ENCODE data around the gene RGMA.
"Not testable (repeated sequence)": the region's sequence is repeated elsewhere in the genome, so short reads cannot be mapped to it uniquely, and the experiment has no call there.

RGMA gene

DNA sequence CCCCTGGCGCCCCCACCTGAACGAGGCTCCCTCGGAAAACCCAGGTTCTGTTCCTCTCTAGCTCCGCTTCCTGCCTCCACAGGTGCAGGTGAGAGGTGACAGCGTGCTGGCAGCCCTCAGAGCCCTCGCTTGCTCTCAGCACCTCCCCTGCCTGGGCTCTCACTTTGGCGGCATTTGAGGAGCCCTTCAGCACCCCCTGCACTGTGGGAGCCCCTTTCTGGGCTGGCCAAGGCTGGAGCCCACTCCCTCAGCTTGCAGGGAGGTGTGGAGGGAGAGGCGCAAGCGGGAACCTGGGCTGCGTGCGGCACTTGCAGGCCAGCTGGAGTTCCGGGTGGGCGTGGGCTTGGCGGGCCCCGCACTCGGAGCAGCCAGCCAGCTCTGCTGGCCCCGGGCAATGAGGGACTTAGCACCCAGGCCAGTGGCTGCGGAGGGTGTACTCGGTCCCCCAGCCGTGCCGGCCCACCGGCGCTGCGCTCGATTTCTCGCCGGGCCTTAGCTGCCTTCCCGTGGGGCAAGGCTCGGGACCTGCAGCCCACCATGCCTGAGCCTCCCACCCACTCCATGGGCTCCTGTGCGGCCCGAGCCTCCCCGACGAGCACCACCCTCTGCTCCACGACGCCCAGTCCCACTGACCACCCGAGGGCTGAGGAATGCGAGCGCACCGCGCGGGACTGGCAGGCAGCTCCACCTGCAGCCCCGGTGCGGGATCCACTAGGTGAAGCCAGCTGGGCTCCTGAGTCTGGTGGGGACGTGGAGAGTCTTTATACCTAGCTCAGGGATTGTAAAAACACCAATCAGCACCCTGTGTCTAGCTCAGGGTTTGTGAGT is 57.2 kb downstream of the RGMA start:
- not testable (repeated sequence) for DNase-seq

DNA sequence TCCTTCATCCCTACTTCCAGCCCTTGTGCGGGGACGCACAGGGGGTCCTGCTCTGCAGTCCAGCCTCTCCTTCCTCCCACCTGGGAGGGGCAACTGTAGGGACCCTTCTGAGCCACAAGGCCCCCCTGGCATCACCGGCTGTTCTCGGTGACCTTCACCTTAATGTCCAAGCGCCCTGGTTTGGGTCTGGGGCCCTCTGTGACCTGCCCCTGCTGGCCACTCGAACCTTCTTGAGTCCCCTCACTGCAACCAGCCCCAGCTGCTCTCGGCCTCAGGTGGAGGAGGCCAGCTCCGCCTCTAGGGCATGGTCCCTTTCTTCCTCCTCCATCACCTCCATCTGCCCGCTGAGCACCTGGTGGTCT is 57.9 kb downstream of the RGMA start:
- no peak for DNase-seq

DNA sequence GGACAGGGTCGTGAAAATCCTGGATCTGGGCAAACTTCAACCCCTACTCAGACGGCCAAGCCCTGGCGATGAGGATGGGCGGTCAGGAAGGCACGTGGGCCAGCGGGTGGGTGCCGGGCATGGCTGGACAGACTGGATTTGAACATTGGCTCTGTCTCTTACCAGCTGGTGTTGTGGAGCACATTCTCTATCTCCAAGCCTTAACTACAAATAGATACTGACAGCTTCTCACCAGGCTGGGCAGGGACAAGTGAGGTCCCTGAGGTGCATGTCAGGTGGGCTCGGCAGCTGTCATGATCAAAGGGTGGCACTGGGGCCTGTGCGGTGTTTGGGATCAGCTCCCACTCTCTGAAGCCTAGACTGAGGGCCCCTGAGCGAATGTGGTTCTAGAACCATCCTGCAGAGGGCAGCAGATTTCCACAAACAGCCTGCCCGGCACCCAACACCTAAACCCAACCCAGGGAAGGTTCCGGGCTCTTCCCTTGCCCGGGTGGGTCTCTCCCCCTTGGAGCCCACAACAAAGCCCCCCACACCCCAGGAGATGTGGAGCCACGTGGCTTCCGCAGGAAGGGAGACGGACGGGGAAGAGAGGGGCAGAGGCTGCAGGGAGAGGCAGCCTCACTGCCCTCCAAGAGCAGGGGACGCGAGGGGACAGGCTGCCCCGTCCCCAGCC is 58.4 kb downstream of the RGMA start:
- peak; percentile 70 for DNase-seq

DNA sequence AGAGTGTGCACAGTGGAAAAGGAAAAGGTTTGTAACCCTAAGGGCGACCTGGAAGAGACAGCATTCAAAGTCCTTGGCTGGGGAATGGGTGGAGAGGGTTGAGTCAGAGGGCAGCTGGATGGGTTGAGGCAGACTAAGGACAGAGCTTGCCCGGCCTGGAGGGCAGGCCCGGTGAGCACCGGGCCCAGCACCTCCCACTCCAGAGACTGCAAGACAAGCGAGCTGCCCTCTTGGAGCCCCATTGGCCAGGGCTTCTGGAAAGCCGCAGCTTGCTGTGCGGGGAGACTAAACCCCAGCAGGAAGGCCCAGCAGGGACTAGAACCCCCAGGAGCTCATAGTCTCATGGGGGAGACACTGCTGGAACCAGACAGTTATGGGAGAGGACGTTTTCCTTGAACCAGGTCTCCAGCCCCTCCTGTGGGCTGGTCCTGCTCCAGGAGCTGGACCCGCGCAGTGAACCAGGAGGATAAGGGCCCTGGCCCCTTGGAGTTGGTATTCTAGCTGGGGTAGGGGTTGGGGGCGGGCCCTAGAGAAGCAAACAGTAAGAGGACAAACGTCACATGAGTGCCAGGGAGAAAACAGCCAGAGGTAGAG is 59.1 kb downstream of the RGMA start:
- no peak for DNase-seq

DNA sequence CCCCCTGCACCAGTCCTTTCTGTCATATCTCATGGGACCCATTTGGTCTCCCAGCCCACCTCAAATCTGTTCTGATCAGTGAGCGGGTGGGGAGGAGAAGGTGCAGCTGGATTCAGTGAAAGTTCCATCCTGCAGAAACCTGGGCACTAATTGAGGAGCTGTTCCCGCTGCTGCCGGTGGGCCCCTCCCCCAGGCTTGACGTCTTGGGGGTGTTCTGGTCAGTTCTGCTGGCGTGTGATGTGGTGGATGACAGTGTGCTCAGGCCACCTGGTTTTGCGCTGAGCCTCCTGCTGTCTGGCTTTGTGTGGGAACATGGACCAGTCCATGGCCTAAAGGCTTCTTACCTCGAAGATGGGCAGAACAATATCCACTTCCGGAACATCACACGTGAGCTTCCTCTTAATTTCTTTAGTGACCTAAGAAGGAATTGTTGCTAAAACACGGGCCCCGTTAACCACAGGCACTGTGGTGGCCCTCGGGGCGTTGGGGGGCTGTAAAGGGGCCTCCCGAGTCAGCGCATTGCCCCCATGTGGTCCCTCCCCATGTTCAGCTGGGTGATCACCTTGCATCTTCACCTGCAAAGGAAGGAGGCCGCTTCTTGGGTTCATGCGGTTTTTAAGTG is 59.7 kb downstream of the RGMA start:
- DNase-seq = no peak

DNA sequence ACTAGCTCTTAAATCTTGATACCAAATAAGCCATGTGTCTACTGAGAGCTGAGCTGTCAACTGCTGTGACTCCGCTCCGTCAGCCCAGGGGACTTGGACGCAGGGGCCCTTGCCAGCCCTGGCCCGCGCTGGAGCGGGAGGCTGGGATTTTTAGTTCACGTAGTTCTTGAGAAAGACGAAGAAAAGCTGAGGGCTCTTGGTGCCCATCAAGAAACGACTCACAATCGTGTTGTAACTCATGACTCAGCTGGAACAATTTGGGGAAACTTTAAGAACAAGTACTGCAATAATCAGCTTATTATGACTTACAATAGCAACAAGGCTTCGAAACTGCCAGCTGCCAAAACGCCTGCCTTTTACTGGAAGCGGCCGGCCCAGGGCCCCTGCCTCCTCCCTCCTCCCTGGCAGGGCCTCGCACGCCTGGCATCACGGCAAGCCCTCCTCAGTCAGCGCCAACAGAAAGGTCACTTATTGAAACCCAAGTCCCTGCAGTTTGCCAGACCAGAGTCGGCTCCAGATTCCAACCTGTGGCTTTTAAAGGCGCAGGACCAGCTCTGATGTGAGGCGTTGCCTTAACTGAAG is 60.3 kb downstream of the RGMA start:
- no peak for DNase-seq

DNA sequence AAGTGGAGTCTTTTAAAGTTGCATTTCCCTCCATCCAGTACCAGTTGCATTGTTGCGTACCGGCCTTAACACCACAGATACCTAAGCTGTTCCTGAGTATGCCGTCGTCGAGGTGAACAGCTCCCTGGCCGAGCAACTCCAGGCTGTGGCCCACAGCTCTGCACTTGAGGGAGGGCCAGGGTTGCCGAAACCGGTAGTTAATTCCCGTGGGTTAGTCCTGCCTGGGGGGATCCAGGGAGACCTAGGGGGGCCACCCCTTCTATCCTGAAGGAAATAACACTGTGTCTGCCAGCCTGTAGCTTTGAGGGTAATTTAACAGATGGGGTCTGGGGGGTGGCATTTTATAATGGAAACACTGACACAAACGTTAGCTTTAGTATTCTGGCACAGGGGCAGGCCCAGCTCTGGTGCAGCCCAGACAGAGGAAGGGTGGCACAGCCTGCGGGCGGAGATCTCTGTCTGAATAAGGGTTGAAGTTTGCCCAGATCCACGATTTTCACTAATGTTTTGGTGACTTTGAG is 60.8 kb downstream of the RGMA start:
- DNase-seq = no peak

DNA sequence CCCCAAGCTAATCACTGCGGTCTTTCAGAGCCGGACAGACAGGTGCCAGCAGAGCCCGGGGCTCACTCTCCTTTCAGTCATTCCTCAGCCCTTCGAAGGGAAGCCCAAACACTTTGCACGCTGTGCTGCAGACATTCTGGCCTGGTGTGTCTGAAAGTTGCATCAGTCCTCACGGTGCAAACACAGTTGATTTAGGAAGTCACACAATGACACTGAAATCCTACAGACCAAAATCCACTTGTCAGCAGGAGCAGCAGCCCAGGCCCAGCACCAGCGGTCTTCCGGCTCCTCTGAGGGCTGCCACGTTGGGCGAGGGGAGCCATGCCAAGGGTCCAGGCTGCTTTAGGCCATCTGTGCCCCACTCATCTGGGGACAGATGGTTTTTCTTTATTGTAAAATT is 61.6 kb downstream of the RGMA start:
- DNase-seq = no peak

DNA sequence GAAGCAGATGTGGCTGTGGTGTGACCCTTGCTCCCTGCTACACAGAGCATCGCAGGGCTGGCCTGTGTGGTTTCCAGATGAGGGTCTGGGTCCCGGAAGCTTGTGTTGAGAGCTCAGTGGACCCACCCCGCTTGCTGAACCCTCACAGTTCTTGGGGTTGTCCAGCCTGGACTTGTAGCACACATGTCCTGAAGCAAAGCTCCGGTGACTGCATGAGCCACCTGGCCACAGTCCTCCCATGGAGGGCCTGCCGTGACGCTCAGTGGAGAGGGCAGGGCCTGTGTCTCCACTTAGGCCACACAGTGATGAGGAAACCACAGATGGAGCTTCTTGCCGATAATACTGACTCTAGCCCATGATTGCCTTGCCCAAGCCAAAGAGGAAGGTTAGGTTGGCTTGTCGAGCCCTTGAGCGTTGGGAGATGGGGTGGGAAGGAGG is 62.6 kb downstream of the RGMA start:
- no peak for DNase-seq

- DNase-seq = no peak
Measured at GRCh38 chr15:93025625-93025982, 63.4 kb downstream of the RGMA start.

- no peak for DNase-seq
Measured at GRCh38 chr15:93024716-93025624, 64.0 kb downstream of the RGMA start.

DNA sequence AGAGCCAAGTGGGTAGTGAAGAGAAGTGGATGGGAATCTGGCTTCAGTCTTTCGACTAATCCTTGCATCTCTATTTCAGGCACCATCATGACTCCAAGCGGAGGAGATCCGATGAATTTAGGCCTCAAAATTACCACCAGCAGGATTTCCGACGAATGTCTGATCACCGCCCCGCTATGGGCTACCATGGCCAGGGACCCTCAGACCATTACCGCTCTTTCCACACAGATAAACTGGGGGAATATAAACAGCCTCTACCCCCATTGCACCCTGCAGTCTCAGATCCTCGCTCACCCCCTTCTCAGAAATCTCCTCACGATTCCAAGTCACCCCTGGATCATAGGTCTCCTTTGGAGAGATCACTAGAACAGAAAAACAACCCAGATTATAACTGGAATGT is 64.7 kb downstream of the RGMA start:
- no peak for DNase-seq

- no peak for DNase-seq
Measured at GRCh38 chr15:93020976-93021772, 67.8 kb downstream of the RGMA start.

- no peak for DNase-seq
Measured at GRCh38 chr15:93019971-93020370, 69.0 kb downstream of the RGMA start.

DNA sequence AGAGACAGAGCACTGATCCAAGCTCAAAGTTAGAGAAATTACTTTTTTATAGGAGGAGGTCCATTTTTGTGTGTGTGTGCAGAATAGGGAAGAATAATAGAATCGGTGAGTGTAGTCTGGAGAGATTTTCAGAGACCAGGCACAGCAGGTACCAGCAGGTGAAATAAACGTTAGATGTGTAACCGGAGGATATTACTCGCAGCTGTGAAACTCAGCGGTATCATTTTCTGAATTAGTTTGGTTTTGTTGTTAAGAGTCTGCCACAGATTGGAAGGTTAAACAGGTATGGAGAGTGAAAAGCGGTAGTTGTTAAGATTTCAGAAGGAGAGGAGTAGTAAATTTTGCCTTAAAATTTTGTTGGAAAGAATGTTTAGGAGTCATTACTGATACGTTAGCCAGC is 69.9 kb downstream of the RGMA start:
- no peak for DNase-seq

DNA sequence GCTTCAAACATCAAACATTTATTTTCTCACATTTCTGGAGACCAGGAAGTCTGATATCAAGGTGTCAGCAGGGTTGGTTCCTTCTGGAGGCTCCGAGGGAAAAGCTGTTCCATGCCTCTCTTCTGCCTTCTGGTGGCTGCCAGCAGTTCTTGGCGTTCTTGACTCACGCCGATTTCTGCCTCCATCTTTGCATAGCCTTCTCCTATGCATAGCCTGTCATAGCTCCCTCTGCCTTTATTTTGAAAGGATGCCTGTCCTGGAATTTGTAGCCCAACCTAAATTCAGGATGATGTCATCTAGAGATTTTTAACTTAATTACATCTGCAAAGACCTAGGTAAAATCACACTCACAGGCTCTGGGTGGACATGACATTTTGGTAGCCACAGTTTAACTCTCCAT is 70.4 kb downstream of the RGMA start:
- no peak for DNase-seq

- no peak for DNase-seq
Measured at GRCh38 chr15:93017526-93017925, 71.5 kb downstream of the RGMA start.

DNA sequence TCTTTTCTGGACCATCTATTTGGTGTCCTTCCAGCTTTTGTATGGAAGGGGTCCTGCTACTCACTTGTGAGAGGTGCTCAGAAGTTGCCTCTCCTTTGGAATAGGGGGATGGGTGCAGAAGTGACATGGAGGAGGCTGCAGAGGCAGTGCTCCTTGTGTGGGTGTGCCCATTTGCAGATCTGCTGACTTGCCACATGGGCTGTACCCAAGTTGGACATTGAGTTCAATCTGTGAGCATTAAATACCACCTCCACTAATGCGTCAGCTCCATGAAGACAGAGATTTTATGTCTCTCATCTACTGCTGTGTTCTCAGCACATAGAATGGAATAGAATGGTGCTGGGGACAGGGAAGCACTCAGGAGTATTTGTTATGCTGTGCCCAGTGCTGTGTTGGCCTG is 76.2 kb downstream of the RGMA start:
- no peak for DNase-seq

DNA sequence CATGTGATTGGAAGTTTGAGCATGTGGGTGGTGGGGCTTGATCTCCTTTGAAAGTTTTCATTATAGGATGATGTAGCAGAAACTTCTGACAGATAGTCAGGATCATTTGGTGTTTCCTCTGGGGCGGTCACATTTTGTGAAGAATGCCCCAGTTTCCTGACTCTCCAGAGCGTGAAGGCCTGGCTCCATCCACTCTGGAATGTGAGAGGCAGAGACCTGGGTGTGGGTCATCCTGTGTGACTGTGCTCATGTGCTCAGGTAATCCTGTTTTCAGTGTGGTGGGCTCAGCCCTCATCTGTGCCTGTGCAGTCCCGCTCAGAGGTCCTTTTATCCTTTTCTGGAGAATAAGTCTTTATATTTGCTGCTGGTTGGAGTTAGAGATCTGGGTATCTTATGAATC is 81.0 kb downstream of the RGMA start:
- no peak for DNase-seq

GRCh38 chr15:93005133-93005532 is 83.9 kb downstream of the RGMA start:
- no peak for DNase-seq

- DNase-seq = no peak
Measured at GRCh38 chr15:93001881-93002280, 87.1 kb downstream of the RGMA start.
